Muscle layer of colon (tissue), 2 donors: ENCODE results near the gene DENND5B.

Experiments
- H3K27ac ChIP-seq: one replicate; pipeline ENCODE4 v1.7.0; 2013; ENCODE audit warnings: low read depth, mild to moderate bottlenecking, low read length, moderate library complexity
- H3K27me3 ChIP-seq, 2 donors: one replicate each; pipeline ENCODE4 v1.7.0; 2013; ENCODE audit warnings: low read length in 2 of 2, mild to moderate bottlenecking in 2 of 2; ENCODE audit not compliant: insufficient read depth in 2 of 2, control insufficient read depth in 1 of 2
- H3K36me3 ChIP-seq: one replicate; pipeline ENCODE4 v1.7.0; 2013; ENCODE audit warnings: mild to moderate bottlenecking, low read length; ENCODE audit not compliant: insufficient read depth
- H3K4me1 ChIP-seq: one replicate; pipeline ENCODE4 v1.7.0; 2013; ENCODE audit warnings: mild to moderate bottlenecking, low read length; ENCODE audit not compliant: insufficient read depth
- H3K4me3 ChIP-seq, 2 donors: one replicate each; pipeline ENCODE4 v1.7.0; 2013; ENCODE audit warnings: low read length in 2 of 2, low read depth in 1 of 2, mild to moderate bottlenecking in 1 of 2, moderate library complexity in 1 of 2
- H3K9ac ChIP-seq: one replicate; pipeline ENCODE4 v1.7.0; 2013; ENCODE audit warnings: low read length
- H3K9me3 ChIP-seq: one replicate; pipeline ENCODE4 v1.7.0; 2013; ENCODE audit warnings: mild to moderate bottlenecking, low read length
- donor health status: abdominal sarcoma.
- donor health status: Adenocarcinoma of cecum.

The DENND5B gene

DNA sequence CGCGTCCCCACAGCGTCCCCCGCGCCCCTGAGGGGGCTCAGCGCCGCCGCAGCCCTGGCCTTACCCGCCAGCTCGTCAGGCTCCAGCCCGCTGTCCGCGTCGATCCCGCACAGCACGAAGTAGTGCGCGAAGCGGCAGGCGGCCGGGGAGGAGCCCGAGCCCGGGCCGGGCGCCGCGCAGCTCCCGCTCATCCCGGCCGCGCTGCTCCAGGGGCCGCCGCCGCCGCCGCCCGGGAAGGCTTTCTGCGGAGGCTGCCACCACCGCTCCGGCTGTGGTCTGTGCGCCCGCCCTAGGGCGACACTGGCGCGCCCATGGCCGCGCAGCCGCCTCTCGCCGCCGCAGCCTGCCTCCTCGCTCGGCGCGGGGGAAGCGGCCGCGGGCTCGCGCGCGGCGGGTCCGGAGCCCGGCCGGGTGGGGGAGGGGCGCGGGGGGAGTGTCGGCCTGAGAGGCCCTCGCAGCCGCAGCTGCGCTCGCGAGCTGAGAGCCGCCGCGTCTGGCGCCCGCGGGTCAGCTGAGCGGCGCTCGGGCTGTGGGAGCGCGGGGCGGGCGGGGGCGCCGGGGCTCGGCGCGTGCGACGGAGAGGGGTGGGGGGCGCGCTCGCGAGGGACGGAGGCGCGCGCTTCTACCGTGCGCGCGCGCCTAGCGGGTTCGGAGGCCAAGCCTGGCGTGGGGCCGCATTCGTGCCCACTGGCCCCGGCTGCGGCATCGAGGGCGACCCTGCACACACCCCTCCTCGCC, at the start of gene DENND5B:
TSS of gene DENND5B (minus strand) at position 495 of the 738 bp plus-strand sequence. CDS start at position 191, 304 bp downstream.
- peaks cover 13% of the 10 kb centered on the region for H3K4me1 ChIP-seq
- H3K9ac ChIP-seq: peak within 1 kb of the TSS; percentile 27
- no peaks in the 10 kb centered on the region for H3K9me3 ChIP-seq
- H3K27ac ChIP-seq: peak within 1 kb of the TSS; percentile 94
- H3K4me3 ChIP-seq: peak within 1 kb of the TSS; percentile 82 to 91
- H3K36me3 ChIP-seq: no peaks in the 10 kb centered on the region
- no peaks in the 10 kb centered on the region for H3K27me3 ChIP-seq

DNA sequence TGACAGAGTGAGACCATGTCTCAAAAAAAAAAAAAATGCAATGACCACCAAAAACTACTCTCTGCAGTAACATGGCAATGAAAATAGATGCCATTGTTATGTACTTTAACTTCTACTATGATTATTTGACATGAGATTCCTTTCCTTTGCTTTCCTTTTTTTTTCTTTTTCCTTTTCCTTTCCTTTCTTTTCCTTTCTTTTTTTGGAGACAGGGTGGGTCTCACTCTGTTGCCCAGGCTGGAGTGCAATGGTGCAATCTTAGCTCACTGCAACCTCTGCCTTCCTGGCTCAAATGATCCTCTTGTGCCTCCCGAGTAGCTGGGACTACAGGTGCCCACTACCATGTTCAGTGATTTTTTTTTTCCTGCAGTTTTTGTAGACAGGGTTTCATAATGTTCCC, 43.7 kb upstream of the DENND5B start:
- Histone ChIP-seq H3K9ac (no peak overlapping the region), H3K27ac (no peak overlapping the region), H3K9me3 (no peaks in the 10 kb centered on the region), H3K4me3 (no peak overlapping the region), H3K27me3 (no peaks in the 10 kb centered on the region), H3K36me3 (no peaks in the 10 kb centered on the region), H3K4me1 (peaks cover 4% of the 10 kb centered on the region)

GRCh38 chr12:31633464-31633863, 42.5 kb upstream of the DENND5B start:
- Histone ChIP-seq H3K27me3 (no peaks in the 10 kb centered on the region), H3K9me3 (no peaks in the 10 kb centered on the region), H3K36me3 (no peaks in the 10 kb centered on the region), H3K4me3 (no peak overlapping the region), H3K27ac (no peak overlapping the region), H3K9ac (no peak overlapping the region), H3K4me1 (peaks cover 9% of the 10 kb centered on the region)

DNA sequence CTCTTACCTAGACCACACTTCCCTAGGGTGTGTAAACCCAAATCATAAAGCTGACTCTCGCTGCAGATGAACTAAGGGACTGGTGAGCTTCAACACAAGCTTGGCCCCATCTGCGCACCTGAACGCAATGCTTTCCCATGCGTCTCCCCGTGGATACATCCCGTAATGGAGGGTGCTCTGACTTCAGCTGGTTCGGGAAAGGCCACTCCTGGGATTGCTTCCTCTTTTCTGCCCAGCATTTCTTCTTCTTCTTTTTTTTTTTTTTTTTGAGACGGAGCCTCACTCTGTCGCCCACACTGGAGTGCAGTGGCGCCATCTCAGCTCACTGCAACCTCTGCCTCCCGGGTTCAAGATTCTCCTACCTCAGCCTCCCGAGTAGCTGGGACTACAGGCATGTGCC, 40.9 kb upstream of the DENND5B start:
- peaks cover 9% of the 10 kb centered on the region for H3K4me1 ChIP-seq
- H3K4me3 ChIP-seq: no peak overlapping the region
- no peak overlapping the region for H3K27ac ChIP-seq
- no peaks in the 10 kb centered on the region for H3K9me3 ChIP-seq
- H3K36me3 ChIP-seq: no peaks in the 10 kb centered on the region
- H3K9ac ChIP-seq: no peak overlapping the region
- no peaks in the 10 kb centered on the region for H3K27me3 ChIP-seq

GRCh38 chr12:31631023-31631724, 40.2 kb upstream of the DENND5B start:
- H3K27me3 ChIP-seq: no peaks in the 10 kb centered on the region
- H3K9me3 ChIP-seq: no peaks in the 10 kb centered on the region
- H3K4me3 ChIP-seq: no peak overlapping the region
- no peaks in the 10 kb centered on the region for H3K36me3 ChIP-seq
- H3K27ac ChIP-seq: no peak overlapping the region
- peaks cover 9% of the 10 kb centered on the region for H3K4me1 ChIP-seq
- H3K9ac ChIP-seq: no peak overlapping the region

- H3K27me3 ChIP-seq: no peaks in the 10 kb centered on the region
- H3K27ac ChIP-seq: no peak overlapping the region
- H3K36me3 ChIP-seq: no peaks in the 10 kb centered on the region
- H3K9ac ChIP-seq: no peak overlapping the region
- no peaks in the 10 kb centered on the region for H3K9me3 ChIP-seq
- H3K4me3 ChIP-seq: no peak overlapping the region
- peaks cover 9% of the 10 kb centered on the region for H3K4me1 ChIP-seq
Measured at GRCh38 chr12:31629756-31630732, 39.1 kb upstream of the DENND5B start.

GRCh38 chr12:31627456-31628054, 36.6 kb upstream of the DENND5B start:
- H3K27ac ChIP-seq: no peak overlapping the region
- peaks cover 9% of the 10 kb centered on the region for H3K4me1 ChIP-seq
- no peaks in the 10 kb centered on the region for H3K36me3 ChIP-seq
- H3K27me3 ChIP-seq: no peaks in the 10 kb centered on the region
- no peaks in the 10 kb centered on the region for H3K9me3 ChIP-seq
- no peak overlapping the region for H3K9ac ChIP-seq
- H3K4me3 ChIP-seq: no peak overlapping the region

GRCh38 chr12:31626270-31626995, 35.5 kb upstream of the DENND5B start:
- no peak overlapping the region for H3K9ac ChIP-seq
- no peaks in the 10 kb centered on the region for H3K27me3 ChIP-seq
- no peak overlapping the region for H3K4me3 ChIP-seq
- H3K36me3 ChIP-seq: no peaks in the 10 kb centered on the region
- peaks cover 9% of the 10 kb centered on the region for H3K4me1 ChIP-seq
- H3K9me3 ChIP-seq: no peaks in the 10 kb centered on the region
- H3K27ac ChIP-seq: no peak overlapping the region

DNA sequence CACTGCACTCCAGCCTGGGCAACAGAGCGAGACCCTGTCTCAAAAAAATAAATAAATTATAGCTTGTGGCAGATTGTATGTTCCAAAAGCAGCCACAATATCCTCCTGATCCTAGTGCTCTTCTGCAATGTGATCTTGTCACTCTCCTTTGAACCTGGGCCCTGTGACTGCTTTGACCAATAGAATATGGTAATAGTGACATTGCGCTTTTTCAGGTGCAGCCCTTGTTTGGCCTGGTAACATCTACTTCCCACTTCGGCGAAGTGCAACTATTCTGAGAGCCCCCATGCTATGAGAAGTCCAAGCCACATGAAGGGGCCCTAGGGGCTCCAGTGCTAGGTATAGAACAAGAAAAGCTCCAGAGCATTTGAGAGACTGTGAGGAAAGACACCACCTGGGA, 31.1 kb upstream of the DENND5B start:
- no peaks in the 10 kb centered on the region for H3K9me3 ChIP-seq
- H3K27me3 ChIP-seq: no peaks in the 10 kb centered on the region
- no peak overlapping the region for H3K27ac ChIP-seq
- no peak overlapping the region for H3K9ac ChIP-seq
- H3K4me3 ChIP-seq: no peak overlapping the region
- no peaks in the 10 kb centered on the region for H3K4me1 ChIP-seq
- H3K36me3 ChIP-seq: no peaks in the 10 kb centered on the region

GRCh38 chr12:31620311-31620710, 29.4 kb upstream of the DENND5B start:
- no peaks in the 10 kb centered on the region for H3K27me3 ChIP-seq
- H3K9me3 ChIP-seq: no peaks in the 10 kb centered on the region
- H3K36me3 ChIP-seq: no peaks in the 10 kb centered on the region
- H3K9ac ChIP-seq: no peak overlapping the region
- no peaks in the 10 kb centered on the region for H3K4me1 ChIP-seq
- H3K4me3 ChIP-seq: no peak overlapping the region
- no peak overlapping the region for H3K27ac ChIP-seq
